ENCODE results near the gene SMG7. TPM values are rescaled to one million over a fixed set of nuclear protein-coding genes. Genes with fewer than 3 reads are reported as not detected.

The SMG7 gene
- total RNA-seq, 2 experiments from 2014 or later: 35.2 to 39.1 TPM

DNA sequence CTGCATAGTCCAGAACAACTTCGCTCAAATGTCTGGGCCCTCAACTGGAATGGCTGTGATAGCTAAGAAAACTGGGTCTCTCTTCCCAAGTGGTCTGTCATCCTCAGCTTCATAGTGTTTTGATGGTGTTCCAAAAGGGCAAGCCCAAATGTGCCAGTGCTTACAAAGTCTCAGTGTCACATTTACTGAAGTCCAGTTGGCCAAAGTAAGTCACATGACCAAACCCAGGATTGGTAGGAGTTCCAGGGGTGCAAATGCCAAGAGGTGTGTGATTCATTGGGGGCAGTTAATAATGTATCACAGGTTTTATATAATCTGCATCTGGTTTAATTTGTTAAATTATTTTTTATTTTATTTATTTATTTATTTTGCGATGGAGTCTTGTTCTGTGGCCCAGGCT is 24.9 kb downstream of the SMG7 start:
- intact Hi-C loops (cut with DNase I, micrococcal nuclease): no loop called here
- no peaks in the 10 kb centered on the region for H3K9me3 ChIP-seq (ENCODE audit: control insufficient read depth in 1 of 2, insufficient read depth in 1 of 2, low read length in 2 of 2)
- H3K36me3 Mint-ChIP-seq (ENCODE audit: low read depth): no peaks in the 10 kb centered on the region
- H3K4me3 ChIP-seq (ENCODE audit: low read length): no peak overlapping the region
- ChIA-PET CTCF (no interaction called here), POLR2A (no interaction called here)
- DNase-seq (no peak), ATAC-seq (ENCODE audit: poor library complexity) (no peak)
- H3K27ac ChIP-seq (ENCODE audit: low read depth in 1 of 2, low read length in 2 of 2): no peak overlapping the region
- H3K27me3 Mint-ChIP-seq: no peaks in the 10 kb centered on the region
- H3K27me3 ChIP-seq (ENCODE audit: control insufficient read depth in 1 of 2, insufficient read depth in 2 of 2, low read length in 2 of 2): no peaks in the 10 kb centered on the region
- H3K27ac Mint-ChIP-seq: peak overlapping the region; percentile 70
- H3K4me1 Mint-ChIP-seq (ENCODE audit: low read depth): peaks cover 76% of the 10 kb centered on the region
- H3K9me3 Mint-ChIP-seq: no peaks in the 10 kb centered on the region
- TF ChIP-seq, protein P1, sequence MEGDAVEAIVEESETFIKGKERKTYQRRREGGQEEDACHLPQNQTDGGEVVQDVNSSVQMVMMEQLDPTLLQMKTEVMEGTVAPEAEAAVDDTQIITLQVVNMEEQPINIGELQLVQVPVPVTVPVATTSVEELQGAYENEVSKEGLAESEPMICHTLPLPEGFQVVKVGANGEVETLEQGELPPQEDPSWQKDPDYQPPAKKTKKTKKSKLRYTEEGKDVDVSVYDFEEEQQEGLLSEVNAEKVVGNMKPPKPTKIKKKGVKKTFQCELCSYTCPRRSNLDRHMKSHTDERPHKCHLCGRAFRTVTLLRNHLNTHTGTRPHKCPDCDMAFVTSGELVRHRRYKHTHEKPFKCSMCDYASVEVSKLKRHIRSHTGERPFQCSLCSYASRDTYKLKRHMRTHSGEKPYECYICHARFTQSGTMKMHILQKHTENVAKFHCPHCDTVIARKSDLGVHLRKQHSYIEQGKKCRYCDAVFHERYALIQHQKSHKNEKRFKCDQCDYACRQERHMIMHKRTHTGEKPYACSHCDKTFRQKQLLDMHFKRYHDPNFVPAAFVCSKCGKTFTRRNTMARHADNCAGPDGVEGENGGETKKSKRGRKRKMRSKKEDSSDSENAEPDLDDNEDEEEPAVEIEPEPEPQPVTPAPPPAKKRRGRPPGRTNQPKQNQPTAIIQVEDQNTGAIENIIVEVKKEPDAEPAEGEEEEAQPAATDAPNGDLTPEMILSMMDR (IDR thresholded peaks at IDR 0.05): no peak
- peaks cover 16% of the 10 kb centered on the region for H3K4me1 ChIP-seq (ENCODE audit: insufficient read depth, low read length)
- H3K4me3 Mint-ChIP-seq: no peak overlapping the region
- no peaks in the 10 kb centered on the region for H3K36me3 ChIP-seq (ENCODE audit: insufficient read depth, low read length)

DNA sequence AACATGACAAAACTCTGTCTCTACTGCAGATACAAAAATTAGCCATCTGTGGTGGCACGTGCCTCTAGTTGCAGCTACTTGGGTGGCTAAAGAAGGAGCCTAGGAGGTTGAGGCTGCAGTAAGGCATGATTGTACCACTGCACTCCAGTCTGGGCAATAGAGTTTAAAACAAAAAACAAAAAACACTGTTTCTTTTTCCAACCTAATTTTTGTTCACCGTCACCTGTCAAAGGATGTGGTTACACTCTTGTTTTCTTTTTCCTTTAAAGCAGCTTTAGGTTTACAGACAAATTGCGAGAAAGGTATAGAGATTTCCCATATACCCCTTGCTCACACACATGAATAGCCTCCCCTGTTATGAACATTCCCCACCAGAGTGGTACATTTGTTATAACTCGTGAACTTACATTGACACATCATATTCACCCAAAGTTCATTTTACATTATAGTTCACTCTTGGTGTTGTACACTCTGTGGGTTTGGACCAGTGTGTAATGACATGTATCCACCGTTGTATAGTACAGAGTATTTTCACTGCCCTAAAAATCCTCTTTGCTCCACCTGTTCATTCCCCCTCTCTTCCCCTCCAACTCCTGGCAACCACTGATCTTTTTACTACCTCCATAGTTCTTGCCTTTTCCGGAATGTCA is 26.2 kb downstream of the SMG7 start:
- Histone ChIP-seq H3K36me3 (ENCODE audit: insufficient read depth, low read length) (no peaks in the 10 kb centered on the region), H3K4me1 (ENCODE audit: insufficient read depth, low read length) (peaks cover 16% of the 10 kb centered on the region), H3K9me3 (ENCODE audit: control insufficient read depth in 1 of 2, insufficient read depth in 1 of 2, low read length in 2 of 2) (no peaks in the 10 kb centered on the region), H3K27me3 (ENCODE audit: control insufficient read depth in 1 of 2, insufficient read depth in 2 of 2, low read length in 2 of 2) (no peaks in the 10 kb centered on the region), H3K4me3 (ENCODE audit: low read length) (no peak overlapping the region), H3K27ac (ENCODE audit: low read depth in 1 of 2, low read length in 2 of 2) (peak overlapping the region in 1 of 2 donors; percentile 1)
- Mint-ChIP-seq H3K4me3 (peak overlapping the region; percentile 47), H3K4me1 (ENCODE audit: low read depth) (peaks cover 82% of the 10 kb centered on the region), H3K36me3 (ENCODE audit: low read depth) (no peaks in the 10 kb centered on the region), H3K27me3 (no peaks in the 10 kb centered on the region), H3K9me3 (no peaks in the 10 kb centered on the region), H3K27ac (peak overlapping the region; percentile 65)
- ATAC-seq (ENCODE audit: poor library complexity) (peak; percentile 80), DNase-seq (peak in 1 of 14 experiments; percentile 34)
- intact Hi-C loops (cut with DNase I, micrococcal nuclease): loop anchor here in 1 of 2 experiments (2.0 kb wide), 1 partner anchor 16 kb away; no protein-coding TSS in a partner anchor
- POLR2A ChIA-PET: interaction anchor here (0.6 to 1.4 kb wide), 5 partner anchors 8 to 26 kb away, joined by 3 to 7 read pairs (median 3); partner anchors contain the start of gene SMG7
- TF ChIP-seq, protein P1 (IDR thresholded peaks at IDR 0.05): no peak
- CTCF ChIA-PET: no interaction called here

DNA sequence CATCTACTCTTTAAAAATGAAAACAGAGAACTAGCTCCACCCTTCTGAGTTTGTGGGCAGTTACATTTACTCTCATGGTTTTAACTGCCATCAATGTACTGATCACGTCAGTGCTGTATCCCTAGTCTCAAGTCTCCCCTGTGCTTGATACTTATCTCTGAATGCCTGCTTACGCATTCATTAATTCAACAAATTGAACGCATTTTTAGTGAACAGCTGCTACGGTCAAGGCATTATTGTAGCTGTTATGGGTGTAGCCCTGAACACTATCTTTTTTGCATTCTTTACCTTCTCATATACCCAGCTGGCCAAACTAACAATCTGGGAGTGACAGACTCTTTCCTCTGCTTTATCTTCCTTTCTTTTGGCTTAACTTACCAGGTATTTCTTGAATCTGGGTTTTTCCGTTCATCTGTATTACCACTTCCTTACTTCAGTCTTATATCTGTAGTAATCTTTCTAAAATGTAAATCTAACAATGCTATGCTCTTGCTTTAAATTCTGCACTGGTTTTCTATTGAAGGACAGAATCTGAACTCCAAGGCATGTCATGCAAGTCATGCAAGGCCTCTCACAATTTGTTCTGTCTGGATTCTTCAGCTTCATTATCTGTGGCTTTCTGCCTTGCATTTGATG is 33.3 kb downstream of the SMG7 start:
- H3K27ac ChIP-seq (ENCODE audit: low read depth in 1 of 2, low read length in 2 of 2): no peak overlapping the region
- H3K9me3 ChIP-seq (ENCODE audit: control insufficient read depth in 1 of 2, insufficient read depth in 1 of 2, low read length in 2 of 2): no peaks in the 10 kb centered on the region
- H3K27me3 ChIP-seq (ENCODE audit: control insufficient read depth in 1 of 2, insufficient read depth in 2 of 2, low read length in 2 of 2): no peaks in the 10 kb centered on the region
- no peaks in the 10 kb centered on the region for H3K36me3 ChIP-seq (ENCODE audit: insufficient read depth, low read length)
- Mint-ChIP-seq H3K36me3 (ENCODE audit: low read depth) (peaks cover 4% of the 10 kb centered on the region), H3K9me3 (no peaks in the 10 kb centered on the region), H3K4me1 (ENCODE audit: low read depth) (peaks cover 39% of the 10 kb centered on the region), H3K4me3 (no peak overlapping the region), H3K27ac (no peak overlapping the region), H3K27me3 (no peaks in the 10 kb centered on the region)
- H3K4me3 ChIP-seq (ENCODE audit: low read length): no peak overlapping the region
- ChIA-PET POLR2A (interaction anchor here (1.0 to 1.5 kb wide), 2 partner anchors 16 to 21 kb away, joined by 4 read pairs; no protein-coding TSS in a partner anchor), CTCF (interaction anchor here (0.9 kb wide), 1 partner anchor 9 kb away, joined by 4 read pairs; no protein-coding TSS in a partner anchor)
- H3K4me1 ChIP-seq (ENCODE audit: insufficient read depth, low read length): no peaks in the 10 kb centered on the region
- intact Hi-C loops (cut with DNase I, micrococcal nuclease): loop anchor here in 1 of 2 experiments (2.0 kb wide), 1 partner anchor 35 kb away; no protein-coding TSS in a partner anchor
- TF ChIP-seq, protein P1 (IDR thresholded peaks at IDR 0.05): no peak
- no peak for ATAC-seq (ENCODE audit: poor library complexity)
- DNase-seq: no peak
